ENCODE data around the gene REN. TPM values are rescaled to one million over a fixed set of nuclear protein-coding genes. Genes with fewer than 3 reads are reported as not detected.

Gene REN
- total and polyA plus RNA-seq, 7 experiments from 2014 or later, result not detected

GRCh38 chr1:204124639-204125038 lies 41.5 kb downstream of the REN start:
- H3K27me3 Mint-ChIP-seq, result no peaks in the 10 kb centered on the region
- H3K9me3 Mint-ChIP-seq, result no peaks in the 10 kb centered on the region
- no peaks in the 10 kb centered on the region for H3K36me3 ChIP-seq (ENCODE audit: control insufficient read depth in 2 of 3, insufficient read depth in 3 of 3, low read length in 3 of 3)
- ATAC-seq (no peak), DNase-seq (no peak)
- no peak overlapping the region for H3K4me3 Mint-ChIP-seq
- no peak overlapping the region for H3K27ac ChIP-seq (ENCODE audit: low read depth, low read length)
- POLR2A ChIA-PET, result no interaction called here
- H3K4me1 ChIP-seq (ENCODE audit: control insufficient read depth in 2 of 2, insufficient read depth in 2 of 2, low read length in 2 of 2), result no peaks in the 10 kb centered on the region
- H3K9me3 ChIP-seq (ENCODE audit: control insufficient read depth in 2 of 3, low read length in 3 of 3), result no peaks in the 10 kb centered on the region
- intact Hi-C loops (cut with micrococcal nuclease), result loop anchor here (5.0 kb wide), 1 partner anchor 857 kb away; no protein-coding TSS in a partner anchor
- no peaks in the 10 kb centered on the region for H3K36me3 Mint-ChIP-seq
- H3K27ac Mint-ChIP-seq, result peak overlapping the region in 1 of 9 donors; percentile 48
- no peak overlapping the region for H3K4me3 ChIP-seq (ENCODE audit: low read length)
- no peaks in the 10 kb centered on the region for H3K27me3 ChIP-seq (ENCODE audit: control insufficient read depth in 2 of 2, insufficient read depth in 2 of 2, low read length in 2 of 2)
- peaks cover 0 to 14% (median 9%) of the 10 kb centered on the region in 7 donors for H3K4me1 Mint-ChIP-seq
- CTCF ChIA-PET, result no interaction called here

- no peaks in the 10 kb centered on the region for H3K4me1 ChIP-seq (ENCODE audit: control insufficient read depth in 2 of 2, insufficient read depth in 2 of 2, low read length in 2 of 2)
- no peak for ATAC-seq
- no peaks in the 10 kb centered on the region for H3K36me3 ChIP-seq (ENCODE audit: control insufficient read depth in 2 of 3, insufficient read depth in 3 of 3, low read length in 3 of 3)
- H3K9me3 ChIP-seq (ENCODE audit: control insufficient read depth in 2 of 3, low read length in 3 of 3), result no peaks in the 10 kb centered on the region
- peaks cover 0 to 7% (median 2%) of the 10 kb centered on the region in 7 donors for H3K4me1 Mint-ChIP-seq
- no peak overlapping the region for H3K4me3 Mint-ChIP-seq
- H3K27me3 ChIP-seq (ENCODE audit: control insufficient read depth in 2 of 2, insufficient read depth in 2 of 2, low read length in 2 of 2), result no peaks in the 10 kb centered on the region
- H3K36me3 Mint-ChIP-seq, result no peaks in the 10 kb centered on the region
- no peak for DNase-seq
- intact Hi-C loops (cut with micrococcal nuclease), result no loop called here
- CTCF ChIA-PET, result interaction anchor here (0.7 kb wide), 1 partner anchor 264 kb away, joined by 3 read pairs; no protein-coding TSS in a partner anchor
- no peaks in the 10 kb centered on the region for H3K9me3 Mint-ChIP-seq
- H3K27me3 Mint-ChIP-seq, result no peaks in the 10 kb centered on the region
- no peak overlapping the region for H3K27ac ChIP-seq (ENCODE audit: low read depth, low read length)
- H3K4me3 ChIP-seq (ENCODE audit: low read length), result no peak overlapping the region
- POLR2A ChIA-PET, result no interaction called here
- H3K27ac Mint-ChIP-seq, result no peak overlapping the region
These were observed 42.8 kb downstream of the REN start for GRCh38 chr1:204123376-204123775.

- intact Hi-C loops (cut with micrococcal nuclease), result no loop called here
- Histone ChIP-seq H3K9me3 (ENCODE audit: control insufficient read depth in 2 of 3, low read length in 3 of 3) (no peaks in the 10 kb centered on the region), H3K36me3 (ENCODE audit: control insufficient read depth in 2 of 3, insufficient read depth in 3 of 3, low read length in 3 of 3) (no peaks in the 10 kb centered on the region), H3K27me3 (ENCODE audit: control insufficient read depth in 2 of 2, insufficient read depth in 2 of 2, low read length in 2 of 2) (no peaks in the 10 kb centered on the region), H3K27ac (ENCODE audit: low read depth, low read length) (no peak overlapping the region), H3K4me1 (ENCODE audit: control insufficient read depth in 2 of 2, insufficient read depth in 2 of 2, low read length in 2 of 2) (no peaks in the 10 kb centered on the region), H3K4me3 (ENCODE audit: low read length) (no peak overlapping the region)
- POLR2A ChIA-PET, result no interaction called here
- no peak overlapping the region for H3K4me3 Mint-ChIP-seq
- H3K36me3 Mint-ChIP-seq, result no peaks in the 10 kb centered on the region
- no peak overlapping the region for H3K27ac Mint-ChIP-seq
- H3K4me1 Mint-ChIP-seq, result peaks cover 0 to 5% (median 0%) of the 10 kb centered on the region in 7 donors
- DNase-seq, result no peak
- no peaks in the 10 kb centered on the region for H3K9me3 Mint-ChIP-seq
- no peaks in the 10 kb centered on the region for H3K27me3 Mint-ChIP-seq
- CTCF ChIA-PET, result no interaction called here
- ATAC-seq, result no peak
These were observed 44.1 kb downstream of the REN start for GRCh38 chr1:204121840-204122555.

- ATAC-seq (no peak), DNase-seq (no peak)
- Histone ChIP-seq H3K36me3 (ENCODE audit: control insufficient read depth in 2 of 3, insufficient read depth in 3 of 3, low read length in 3 of 3) (no peaks in the 10 kb centered on the region), H3K4me3 (ENCODE audit: low read length) (no peak overlapping the region), H3K9me3 (ENCODE audit: control insufficient read depth in 2 of 3, low read length in 3 of 3) (no peaks in the 10 kb centered on the region), H3K27ac (ENCODE audit: low read depth, low read length) (no peak overlapping the region), H3K27me3 (ENCODE audit: control insufficient read depth in 2 of 2, insufficient read depth in 2 of 2, low read length in 2 of 2) (no peaks in the 10 kb centered on the region), H3K4me1 (ENCODE audit: control insufficient read depth in 2 of 2, insufficient read depth in 2 of 2, low read length in 2 of 2) (no peaks in the 10 kb centered on the region)
- no peaks in the 10 kb centered on the region for H3K9me3 Mint-ChIP-seq
- H3K27ac Mint-ChIP-seq, result no peak overlapping the region
- H3K4me3 Mint-ChIP-seq, result no peak overlapping the region
- intact Hi-C loops (cut with micrococcal nuclease), result no loop called here
- ChIA-PET POLR2A (no interaction called here), CTCF (no interaction called here)
- peaks cover 0 to 5% (median 0%) of the 10 kb centered on the region in 7 donors for H3K4me1 Mint-ChIP-seq
- no peaks in the 10 kb centered on the region for H3K36me3 Mint-ChIP-seq
- no peaks in the 10 kb centered on the region for H3K27me3 Mint-ChIP-seq
These were observed 49.6 kb downstream of the REN start for GRCh38 chr1:204116539-204116938.

DNA sequence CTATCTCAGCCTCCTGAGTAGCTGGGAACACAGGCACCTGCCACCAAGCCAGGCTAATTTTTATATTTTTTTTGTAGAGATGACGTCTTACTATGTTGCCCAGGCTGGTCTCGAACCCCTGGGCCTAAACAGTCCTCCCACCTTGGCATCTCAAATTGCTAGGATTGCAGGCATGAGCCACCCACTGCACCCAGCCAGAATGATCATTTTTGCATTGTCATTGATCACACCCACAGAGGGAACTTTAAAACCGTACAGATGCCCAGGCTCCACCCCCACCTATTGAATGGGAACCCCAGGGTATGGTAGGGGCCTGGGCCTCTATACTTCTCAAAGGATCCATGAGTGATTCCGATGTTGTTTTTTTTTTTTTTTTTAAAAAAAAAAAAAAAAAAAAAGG lies 51.0 kb downstream of the REN start:
- H3K4me1 ChIP-seq (ENCODE audit: control insufficient read depth in 2 of 2, insufficient read depth in 2 of 2, low read length in 2 of 2), result no peaks in the 10 kb centered on the region
- H3K4me3 Mint-ChIP-seq, result no peak overlapping the region
- H3K9me3 ChIP-seq (ENCODE audit: control insufficient read depth in 2 of 3, low read length in 3 of 3), result no peaks in the 10 kb centered on the region
- ChIA-PET POLR2A (no interaction called here), CTCF (interaction anchor here (0.7 kb wide), 1 partner anchor 757 kb away, joined by 4 read pairs; no protein-coding TSS in a partner anchor)
- no peak overlapping the region for H3K27ac Mint-ChIP-seq
- DNase-seq, result no peak
- H3K27me3 Mint-ChIP-seq, result no peaks in the 10 kb centered on the region
- ATAC-seq, result no peak
- no peaks in the 10 kb centered on the region for H3K27me3 ChIP-seq (ENCODE audit: control insufficient read depth in 2 of 2, insufficient read depth in 2 of 2, low read length in 2 of 2)
- H3K9me3 Mint-ChIP-seq, result no peaks in the 10 kb centered on the region
- H3K36me3 ChIP-seq (ENCODE audit: control insufficient read depth in 2 of 3, insufficient read depth in 3 of 3, low read length in 3 of 3), result no peaks in the 10 kb centered on the region
- intact Hi-C loops (cut with micrococcal nuclease), result no loop called here
- no peaks in the 10 kb centered on the region for H3K36me3 Mint-ChIP-seq
- H3K27ac ChIP-seq (ENCODE audit: low read depth, low read length), result no peak overlapping the region
- no peak overlapping the region for H3K4me3 ChIP-seq (ENCODE audit: low read length)
- H3K4me1 Mint-ChIP-seq, result peaks cover 0 to 5% (median 0%) of the 10 kb centered on the region in 7 donors

- DNase-seq, result no peak
- Histone ChIP-seq H3K27me3 (ENCODE audit: control insufficient read depth in 2 of 2, insufficient read depth in 2 of 2, low read length in 2 of 2) (no peaks in the 10 kb centered on the region), H3K4me1 (ENCODE audit: control insufficient read depth in 2 of 2, insufficient read depth in 2 of 2, low read length in 2 of 2) (no peaks in the 10 kb centered on the region), H3K27ac (ENCODE audit: low read depth, low read length) (no peak overlapping the region), H3K36me3 (ENCODE audit: control insufficient read depth in 2 of 3, insufficient read depth in 3 of 3, low read length in 3 of 3) (no peaks in the 10 kb centered on the region), H3K4me3 (ENCODE audit: low read length) (no peak overlapping the region), H3K9me3 (ENCODE audit: control insufficient read depth in 2 of 3, low read length in 3 of 3) (no peaks in the 10 kb centered on the region)
- H3K27ac Mint-ChIP-seq, result no peak overlapping the region
- ChIA-PET CTCF (no interaction called here), POLR2A (no interaction called here)
- peak; percentile 64 for ATAC-seq
- intact Hi-C loops (cut with micrococcal nuclease), result no loop called here
- no peaks in the 10 kb centered on the region for H3K9me3 Mint-ChIP-seq
- peaks cover 0 to 5% (median 0%) of the 10 kb centered on the region in 7 donors for H3K4me1 Mint-ChIP-seq
- no peaks in the 10 kb centered on the region for H3K36me3 Mint-ChIP-seq
- no peaks in the 10 kb centered on the region for H3K27me3 Mint-ChIP-seq
- H3K4me3 Mint-ChIP-seq, result no peak overlapping the region
These were observed 51.5 kb downstream of the REN start for GRCh38 chr1:204114606-204115005.

DNA sequence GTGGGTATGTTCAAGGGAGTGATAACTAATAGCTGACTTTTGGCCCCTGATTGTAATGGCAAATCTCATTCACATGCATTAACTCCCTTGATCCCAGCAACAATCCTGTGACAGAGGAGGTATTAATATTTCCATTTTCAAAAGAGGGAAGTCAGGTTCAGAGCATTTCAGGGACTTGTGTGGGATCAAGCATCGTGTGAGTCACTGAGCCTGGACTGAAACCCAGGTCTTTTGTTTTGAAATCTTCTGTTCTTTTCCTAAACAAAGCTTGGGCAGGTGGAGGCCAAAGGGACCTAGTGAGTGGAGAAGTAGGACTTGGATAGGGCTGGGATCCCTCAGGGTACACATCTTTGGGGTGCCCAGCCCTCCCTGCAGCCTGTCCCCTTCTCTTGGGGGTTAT lies 52.2 kb downstream of the REN start:
- H3K9me3 Mint-ChIP-seq, result no peaks in the 10 kb centered on the region
- Histone ChIP-seq H3K36me3 (ENCODE audit: control insufficient read depth in 2 of 3, insufficient read depth in 3 of 3, low read length in 3 of 3) (no peaks in the 10 kb centered on the region), H3K9me3 (ENCODE audit: control insufficient read depth in 2 of 3, low read length in 3 of 3) (no peaks in the 10 kb centered on the region), H3K4me3 (ENCODE audit: low read length) (no peak overlapping the region), H3K27me3 (ENCODE audit: control insufficient read depth in 2 of 2, insufficient read depth in 2 of 2, low read length in 2 of 2) (no peaks in the 10 kb centered on the region), H3K4me1 (ENCODE audit: control insufficient read depth in 2 of 2, insufficient read depth in 2 of 2, low read length in 2 of 2) (no peaks in the 10 kb centered on the region), H3K27ac (ENCODE audit: low read depth, low read length) (no peak overlapping the region)
- no peak overlapping the region for H3K27ac Mint-ChIP-seq
- H3K4me1 Mint-ChIP-seq, result peaks cover 0 to 5% (median 0%) of the 10 kb centered on the region in 7 donors
- no peak for ATAC-seq
- intact Hi-C loops (cut with micrococcal nuclease), result no loop called here
- no peaks in the 10 kb centered on the region for H3K36me3 Mint-ChIP-seq
- no peaks in the 10 kb centered on the region for H3K27me3 Mint-ChIP-seq
- ChIA-PET POLR2A (no interaction called here), CTCF (interaction anchor here (0.6 to 1.1 kb wide), 2 partner anchors 16 to 197 kb away, joined by 3 read pairs; no protein-coding TSS in a partner anchor)
- DNase-seq, result no peak
- no peak overlapping the region for H3K4me3 Mint-ChIP-seq
